ENCODE data around the gene ATP6AP1.

Gene ATP6AP1

DNA sequence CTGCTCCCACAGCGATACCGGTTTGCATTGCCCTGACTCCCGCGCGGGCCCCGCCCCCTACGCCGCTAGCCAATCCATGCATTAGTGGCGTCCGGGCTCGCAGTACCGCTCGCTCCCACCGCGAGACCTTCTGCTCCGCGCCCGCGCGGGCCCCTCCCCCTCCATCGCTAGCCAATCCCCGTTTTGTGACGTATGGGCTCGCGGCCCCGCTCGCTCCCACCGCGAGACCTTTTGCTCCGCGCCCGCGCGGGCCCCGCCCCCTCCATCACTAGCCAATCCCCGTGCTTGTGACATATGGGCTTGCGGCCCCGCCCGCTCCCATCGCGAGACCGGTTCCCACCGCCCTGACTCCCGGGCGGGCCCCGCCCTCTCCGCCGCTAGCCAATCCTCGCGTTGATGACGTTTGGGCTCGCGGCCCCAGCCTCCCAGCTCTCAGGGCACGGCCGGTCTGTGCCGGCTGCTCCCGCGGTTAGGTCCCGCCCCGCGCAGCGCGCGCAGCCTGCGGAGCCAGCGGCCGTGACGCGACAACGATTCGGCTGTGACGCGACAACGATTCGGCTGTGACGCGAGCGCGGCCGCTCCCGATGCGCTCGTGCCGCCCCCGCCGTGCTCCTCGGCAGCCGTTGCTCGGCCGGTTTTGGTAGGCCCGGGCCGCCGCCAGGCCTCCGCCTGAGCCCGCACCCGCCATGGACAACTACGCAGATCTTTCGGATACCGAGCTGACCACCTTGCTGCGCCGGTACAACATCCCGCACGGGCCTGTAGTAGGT lies 49.5 kb upstream of the ATP6AP1 start, which contains the start of gene EMD (continued):
- TF ChIP-seq, protein P1, sequence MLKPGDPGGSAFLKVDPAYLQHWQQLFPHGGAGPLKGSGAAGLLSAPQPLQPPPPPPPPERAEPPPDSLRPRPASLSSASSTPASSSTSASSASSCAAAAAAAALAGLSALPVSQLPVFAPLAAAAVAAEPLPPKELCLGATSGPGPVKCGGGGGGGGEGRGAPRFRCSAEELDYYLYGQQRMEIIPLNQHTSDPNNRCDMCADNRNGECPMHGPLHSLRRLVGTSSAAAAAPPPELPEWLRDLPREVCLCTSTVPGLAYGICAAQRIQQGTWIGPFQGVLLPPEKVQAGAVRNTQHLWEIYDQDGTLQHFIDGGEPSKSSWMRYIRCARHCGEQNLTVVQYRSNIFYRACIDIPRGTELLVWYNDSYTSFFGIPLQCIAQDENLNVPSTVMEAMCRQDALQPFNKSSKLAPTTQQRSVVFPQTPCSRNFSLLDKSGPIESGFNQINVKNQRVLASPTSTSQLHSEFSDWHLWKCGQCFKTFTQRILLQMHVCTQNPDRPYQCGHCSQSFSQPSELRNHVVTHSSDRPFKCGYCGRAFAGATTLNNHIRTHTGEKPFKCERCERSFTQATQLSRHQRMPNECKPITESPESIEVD (tag by site-specific recombination; IDR thresholded peaks at IDR 0.05), result no peak
- TF ChIP-seq ZNF48 (tag by site-specific recombination; IDR thresholded peaks at IDR 0.05), result no peak
- 0 out of 2 replicates have a peak, but pooled peaks have one; percentile 6 for TF ChIP-seq KLF7 (tag by site-specific recombination; IDR thresholded peaks at IDR 0.05; ENCODE audit: borderline replicate concordance)
- TF ChIP-seq ZNF747 (tag by site-specific recombination; IDR thresholded peaks at IDR 0.05), result no peak
- TF ChIP-seq ZNF423 (tag by site-specific recombination; IDR thresholded peaks at IDR 0.05), result no peak
- TF ChIP-seq ZNF133 (tag by site-specific recombination; IDR thresholded peaks at IDR 0.05), result no peak
- no peak for TF ChIP-seq HOXC10 (CRISPR knock-in tag; IDR thresholded peaks at IDR 0.05)
- 0 out of 2 replicates have a peak, but pooled peaks have one; percentile 19 for TF ChIP-seq ZBTB1 (tag by site-specific recombination; IDR thresholded peaks at IDR 0.05)
- peak; percentile 92 for TF ChIP-seq SP2 (tag by site-specific recombination; IDR thresholded peaks at IDR 0.05)
- no peak for TF ChIP-seq ZNF561 (tag by site-specific recombination; IDR thresholded peaks at IDR 0.05; ENCODE audit: borderline replicate concordance)
- peak; percentile 98 for TF ChIP-seq ZNF629 (tag by site-specific recombination; IDR thresholded peaks at IDR 0.05)
- no peak for TF ChIP-seq ZNF830 (tag by site-specific recombination; IDR thresholded peaks at IDR 0.05; ENCODE audit: low read depth)
- TF ChIP-seq, protein P2, sequence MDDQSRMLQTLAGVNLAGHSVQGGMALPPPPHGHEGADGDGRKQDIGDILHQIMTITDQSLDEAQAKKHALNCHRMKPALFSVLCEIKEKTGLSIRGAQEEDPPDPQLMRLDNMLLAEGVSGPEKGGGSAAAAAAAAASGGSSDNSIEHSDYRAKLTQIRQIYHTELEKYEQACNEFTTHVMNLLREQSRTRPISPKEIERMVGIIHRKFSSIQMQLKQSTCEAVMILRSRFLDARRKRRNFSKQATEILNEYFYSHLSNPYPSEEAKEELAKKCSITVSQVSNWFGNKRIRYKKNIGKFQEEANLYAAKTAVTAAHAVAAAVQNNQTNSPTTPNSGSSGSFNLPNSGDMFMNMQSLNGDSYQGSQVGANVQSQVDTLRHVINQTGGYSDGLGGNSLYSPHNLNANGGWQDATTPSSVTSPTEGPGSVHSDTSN (CRISPR knock-in tag; IDR thresholded peaks at IDR 0.05), result peak; percentile 95
- TF ChIP-seq ZNF585B (tag by site-specific recombination; IDR thresholded peaks at IDR 0.05), result no peak
- TF ChIP-seq MZF1 (tag by site-specific recombination; IDR thresholded peaks at IDR 0.05; ENCODE audit: borderline replicate concordance), result no peak
- TF ChIP-seq SCRT2 (tag by site-specific recombination; IDR thresholded peaks at IDR 0.05), result no peak
- no peak for TF ChIP-seq ZNF660 (tag by site-specific recombination; IDR thresholded peaks at IDR 0.05)
- TF ChIP-seq ZNF558 (tag by site-specific recombination; IDR thresholded peaks at IDR 0.05), result no peak
- TF ChIP-seq, protein P3, sequence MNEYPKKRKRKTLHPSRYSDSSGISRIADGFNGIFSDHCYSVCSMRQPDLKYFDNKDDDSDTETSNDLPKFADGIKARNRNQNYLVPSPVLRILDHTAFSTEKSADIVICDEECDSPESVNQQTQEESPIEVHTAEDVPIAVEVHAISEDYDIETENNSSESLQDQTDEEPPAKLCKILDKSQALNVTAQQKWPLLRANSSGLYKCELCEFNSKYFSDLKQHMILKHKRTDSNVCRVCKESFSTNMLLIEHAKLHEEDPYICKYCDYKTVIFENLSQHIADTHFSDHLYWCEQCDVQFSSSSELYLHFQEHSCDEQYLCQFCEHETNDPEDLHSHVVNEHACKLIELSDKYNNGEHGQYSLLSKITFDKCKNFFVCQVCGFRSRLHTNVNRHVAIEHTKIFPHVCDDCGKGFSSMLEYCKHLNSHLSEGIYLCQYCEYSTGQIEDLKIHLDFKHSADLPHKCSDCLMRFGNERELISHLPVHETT (tag by site-specific recombination; IDR thresholded peaks at IDR 0.05), result no peak
- no peak for TF ChIP-seq YY1 (tag by site-specific recombination; IDR thresholded peaks at IDR 0.05)
- TF ChIP-seq, protein P4, sequence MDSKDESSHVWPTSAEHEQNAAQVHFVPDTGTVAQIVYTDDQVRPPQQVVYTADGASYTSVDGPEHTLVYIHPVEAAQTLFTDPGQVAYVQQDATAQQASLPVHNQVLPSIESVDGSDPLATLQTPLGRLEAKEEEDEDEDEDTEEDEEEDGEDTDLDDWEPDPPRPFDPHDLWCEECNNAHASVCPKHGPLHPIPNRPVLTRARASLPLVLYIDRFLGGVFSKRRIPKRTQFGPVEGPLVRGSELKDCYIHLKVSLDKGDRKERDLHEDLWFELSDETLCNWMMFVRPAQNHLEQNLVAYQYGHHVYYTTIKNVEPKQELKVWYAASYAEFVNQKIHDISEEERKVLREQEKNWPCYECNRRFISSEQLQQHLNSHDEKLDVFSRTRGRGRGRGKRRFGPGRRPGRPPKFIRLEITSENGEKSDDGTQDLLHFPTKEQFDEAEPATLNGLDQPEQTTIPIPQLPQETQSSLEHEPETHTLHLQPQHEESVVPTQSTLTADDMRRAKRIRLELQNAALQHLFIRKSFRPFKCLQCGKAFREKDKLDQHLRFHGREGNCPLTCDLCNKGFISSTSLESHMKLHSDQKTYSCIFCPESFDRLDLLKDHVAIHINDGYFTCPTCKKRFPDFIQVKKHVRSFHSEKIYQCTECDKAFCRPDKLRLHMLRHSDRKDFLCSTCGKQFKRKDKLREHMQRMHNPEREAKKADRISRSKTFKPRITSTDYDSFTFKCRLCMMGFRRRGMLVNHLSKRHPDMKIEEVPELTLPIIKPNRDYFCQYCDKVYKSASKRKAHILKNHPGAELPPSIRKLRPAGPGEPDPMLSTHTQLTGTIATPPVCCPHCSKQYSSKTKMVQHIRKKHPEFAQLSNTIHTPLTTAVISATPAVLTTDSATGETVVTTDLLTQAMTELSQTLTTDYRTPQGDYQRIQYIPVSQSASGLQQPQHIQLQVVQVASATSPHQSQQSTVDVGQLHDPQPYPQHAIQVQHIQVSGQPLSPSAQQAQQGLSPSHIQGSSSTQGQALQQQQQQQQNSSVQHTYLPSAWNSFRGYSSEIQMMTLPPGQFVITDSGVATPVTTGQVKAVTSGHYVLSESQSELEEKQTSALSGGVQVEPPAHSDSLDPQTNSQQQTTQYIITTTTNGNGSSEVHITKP (tag by site-specific recombination; IDR thresholded peaks at IDR 0.05), result no peak
- TF ChIP-seq ZNF211 (tag by site-specific recombination; IDR thresholded peaks at IDR 0.05; ENCODE audit: low read depth), result no peak
- TF ChIP-seq ZNF677 (tag by site-specific recombination; IDR thresholded peaks at IDR 0.05), result no peak
- 0 out of 2 replicates have a peak, but pooled peaks have one; percentile 11 for TF ChIP-seq ZFHX2 (tag by site-specific recombination; conservative IDR thresholded peaks at IDR 0.05)
- TF ChIP-seq GLI2 (tag by site-specific recombination; IDR thresholded peaks at IDR 0.05; ENCODE audit: borderline replicate concordance, low read depth), result no peak
- no peak for TF ChIP-seq ZNF548 (tag by site-specific recombination; IDR thresholded peaks at IDR 0.05)
- TF ChIP-seq ZBTB8A (tag by site-specific recombination; IDR thresholded peaks at IDR 0.05), result no peak
- TF ChIP-seq ZNF239 (tag by site-specific recombination; IDR thresholded peaks at IDR 0.05), result no peak
- no peak for TF ChIP-seq ZNF501 (tag by site-specific recombination; IDR thresholded peaks at IDR 0.05)
- peak; percentile 93 for TF ChIP-seq KLF8 (tag by site-specific recombination; IDR thresholded peaks at IDR 0.05)
- TF ChIP-seq ZNF302 (tag by site-specific recombination; IDR thresholded peaks at IDR 0.05; ENCODE audit: low read depth), result no peak
- TF ChIP-seq ZFP37 (tag by site-specific recombination; IDR thresholded peaks at IDR 0.05), result no peak
- no peak for TF ChIP-seq ZNF24 (tag by site-specific recombination; IDR thresholded peaks at IDR 0.05)
- TF ChIP-seq TRIM28 (IDR thresholded peaks at IDR 0.05; ENCODE audit: borderline replicate concordance, low read length), result no peak
- no peak for TF ChIP-seq ZNF2 (tag by site-specific recombination; IDR thresholded peaks at IDR 0.05)
